Stimulated activated CD8-positive, alpha-beta memory T cell treated with anti-CD3 and anti-CD28 coated beads, Interleukin-4, amount 100 ng/mL, for 1 hour (primary cell): ENCODE data around the gene NAALADL2.

Experiments
- DNase-seq, 2 donors: peaks; one replicate each; pipeline ENCODE4 v3.0.0-alpha.2; 2020; ENCODE audit warnings: low read depth in 2 of 2, low spot score in 1 of 2

The NAALADL2 gene

GRCh38 chr3:175646865-175647264, 787.7 kb downstream of the NAALADL2 start:
- no peak for DNase-seq

GRCh38 chr3:175648899-175649298, 789.8 kb downstream of the NAALADL2 start:
- DNase-seq = no peak

GRCh38 chr3:175651716-175652115, 792.6 kb downstream of the NAALADL2 start:
- DNase-seq = no peak

GRCh38 chr3:175655351-175655750, 796.2 kb downstream of the NAALADL2 start:
- no peak for DNase-seq

GRCh38 chr3:175656461-175656860, 797.3 kb downstream of the NAALADL2 start:
- DNase-seq = no peak

GRCh38 chr3:175659670-175660350, 800.7 kb downstream of the NAALADL2 start:
- no peak for DNase-seq

GRCh38 chr3:175662815-175663214, 803.7 kb downstream of the NAALADL2 start:
- no peak for DNase-seq

GRCh38 chr3:175664911-175665310, 805.8 kb downstream of the NAALADL2 start:
- no peak for DNase-seq

- no peak for DNase-seq
These were observed 809.2 kb downstream of the NAALADL2 start for GRCh38 chr3:175668300-175668699.

GRCh38 chr3:175670557-175670956, 811.4 kb downstream of the NAALADL2 start:
- DNase-seq = no peak

GRCh38 chr3:175672119-175672689, 813.1 kb downstream of the NAALADL2 start:
- DNase-seq = no peak

GRCh38 chr3:175679568-175679967, 820.4 kb downstream of the NAALADL2 start:
- DNase-seq = no peak

- DNase-seq = no peak
These were observed 833.1 kb downstream of the NAALADL2 start for GRCh38 chr3:175692256-175692655.

GRCh38 chr3:175695251-175695650, 836.1 kb downstream of the NAALADL2 start:
- no peak for DNase-seq

GRCh38 chr3:175702956-175703355, 843.8 kb downstream of the NAALADL2 start:
- DNase-seq = no peak

GRCh38 chr3:175704366-175705055, 845.4 kb downstream of the NAALADL2 start:
- DNase-seq = no peak

- DNase-seq = no peak
These were observed 854.1 kb downstream of the NAALADL2 start for GRCh38 chr3:175713268-175713667.

GRCh38 chr3:175716446-175716845, 857.3 kb downstream of the NAALADL2 start:
- DNase-seq = no peak

- no peak for DNase-seq
These were observed 867.1 kb downstream of the NAALADL2 start for GRCh38 chr3:175726228-175726627.

GRCh38 chr3:175728566-175728965, 869.4 kb downstream of the NAALADL2 start:
- no peak for DNase-seq

GRCh38 chr3:175729466-175729865, 870.3 kb downstream of the NAALADL2 start:
- no peak for DNase-seq

- DNase-seq = no peak
These were observed 872.4 kb downstream of the NAALADL2 start for GRCh38 chr3:175731543-175731942.
